Astrocyte (in vitro differentiated cells and primary cell): ENCODE measurements around the gene TLK2. TPM values are rescaled to one million over a fixed set of nuclear protein-coding genes. Genes with fewer than 3 reads are reported as not detected.
A peak's percentile ranks its signal among the peaks of the same experiment; 100 is the strongest.

Experiments
- DNase-seq: peaks from one replicate; pipeline ENCODE4 v3.0.0-alpha.2; 2010; ENCODE audit warnings: low read depth
- FAIRE-seq: peaks from 2 replicates; lab custom pipeline; 2011; peaks lifted over from hg19 to GRCh38; lab: Jason Lieb, UNC
- H2AFZ ChIP-seq: 2 replicates; pipeline ENCODE4 v1.6.0; 2012; ENCODE audit warnings: low read depth, low read length, inconsistent platforms
- H3K27ac ChIP-seq: 2 replicates; pipeline ENCODE4 v1.5.1; 2011; ENCODE audit warnings: low read depth, low read length, inconsistent platforms
- H3K27me3 ChIP-seq: 2 replicates; pipeline ENCODE4 v1.6.0; 2011; ENCODE audit warnings: low read length, inconsistent platforms; ENCODE audit not compliant: insufficient read depth
- H3K36me3 ChIP-seq: 2 replicates; pipeline ENCODE4 v1.5.1; 2011; ENCODE audit warnings: low read length, inconsistent platforms; ENCODE audit not compliant: insufficient read depth
- H3K4me1 ChIP-seq: 2 replicates; pipeline ENCODE4 v1.5.1; 2011; ENCODE audit warnings: low read length, inconsistent platforms; ENCODE audit not compliant: insufficient read depth
- H3K4me2 ChIP-seq: 2 replicates; pipeline ENCODE4 v1.6.0; 2012; ENCODE audit warnings: low read length, inconsistent platforms
- H3K4me3 ChIP-seq: 2 replicates; pipeline ENCODE4 v1.5.1; 2011; ENCODE audit warnings: low read depth, mild to moderate bottlenecking, low read length, inconsistent platforms; ENCODE audit not compliant: insufficient read depth
- H3K79me2 ChIP-seq: 2 replicates; pipeline ENCODE4 v1.6.0; 2012; ENCODE audit warnings: mild to moderate bottlenecking, low read length, inconsistent platforms; ENCODE audit not compliant: insufficient read depth
- H3K9ac ChIP-seq: 2 replicates; pipeline ENCODE4 v1.6.0; 2012; ENCODE audit warnings: mild to moderate bottlenecking, low read length, inconsistent platforms
- H3K9me3 ChIP-seq: 2 replicates; pipeline ENCODE4 v1.5.1; 2012; ENCODE audit warnings: low read depth, mild to moderate bottlenecking, low read length, inconsistent platforms; ENCODE audit not compliant: insufficient read depth
- H4K20me1 ChIP-seq: 2 replicates; pipeline ENCODE4 v1.6.0; 2012; ENCODE audit warnings: low read length, inconsistent platforms; ENCODE audit not compliant: insufficient read depth
- H3K27ac Mint-ChIP-seq: one replicate; pipeline ENCODE4 v1.8.0; 2021; ENCODE audit warnings: mild to moderate bottlenecking, mixed read lengths; ENCODE audit not compliant: unreplicated experiment
- H3K27me3 Mint-ChIP-seq: one replicate; pipeline ENCODE4 v1.8.0; 2021; ENCODE audit warnings: low read depth, mixed read lengths; ENCODE audit not compliant: unreplicated experiment
- H3K36me3 Mint-ChIP-seq: one replicate; pipeline ENCODE4 v1.8.0; 2021; ENCODE audit warnings: low read depth, mixed read lengths; ENCODE audit not compliant: unreplicated experiment
- H3K4me1 Mint-ChIP-seq: one replicate; pipeline ENCODE4 v1.8.0; 2021; ENCODE audit warnings: low read depth, mixed read lengths; ENCODE audit not compliant: unreplicated experiment
- H3K4me3 Mint-ChIP-seq: one replicate; pipeline ENCODE4 v1.8.0; 2021; ENCODE audit warnings: mild to moderate bottlenecking, moderate library complexity, mixed read lengths; ENCODE audit not compliant: unreplicated experiment
- H3K9me3 Mint-ChIP-seq: one replicate; pipeline ENCODE4 v1.8.0; 2021; ENCODE audit warnings: mild to moderate bottlenecking, mixed read lengths; ENCODE audit not compliant: unreplicated experiment
- EZH2 ChIP-seq: IDR thresholded peaks from 2 replicates; pipeline ENCODE4 v1.6.1; 2012; ENCODE audit warnings: mild to moderate bottlenecking, low read length, inconsistent platforms; ENCODE audit not compliant: insufficient read depth
- total RNA-seq: library from RNA; stranded (reverse); gene quantifications from 2 replicates; pipeline ENCODE4 v1.2.1, GENCODE V29; 2021
- TF ChIP-seq, protein P1 (sequence below): IDR thresholded peaks from 2 replicates; pipeline ENCODE4 v1.5.1; 2011; ENCODE audit warnings: low read depth, mild to moderate bottlenecking, inconsistent platforms, low read length, moderate library complexity; ENCODE audit not compliant: insufficient read depth

TLK2 gene
- total RNA-seq, 1 donor from 2014 or later = 53.0 TPM

GRCh38 chr17:62655656-62656055 is 177.0 kb downstream of the TLK2 start:
- Histone ChIP-seq H3K9ac (no peak overlapping the region), H3K9me3 (no peaks in the 10 kb centered on the region), H3K27me3 (no peaks in the 10 kb centered on the region), H4K20me1 (peaks cover 84% of the 10 kb centered on the region), H3K79me2 (peaks cover 78% of the 10 kb centered on the region), H3K27ac (no peak overlapping the region), H3K36me3 (peaks cover 10% of the 10 kb centered on the region), H3K4me2 (no peak overlapping the region), H2AFZ (no peak overlapping the region), H3K4me3 (no peak overlapping the region), H3K4me1 (peaks cover 24% of the 10 kb centered on the region)
- Mint-ChIP-seq H3K9me3 (no peaks in the 10 kb centered on the region), H3K4me3 (no peak overlapping the region), H3K27ac (no peak overlapping the region), H3K4me1 (peaks cover 37% of the 10 kb centered on the region), H3K27me3 (no peaks in the 10 kb centered on the region), H3K36me3 (peaks cover 27% of the 10 kb centered on the region)
- no peak for DNase-seq
- no peak for FAIRE-seq
- TF ChIP-seq EZH2 = no peak
- TF ChIP-seq, protein P1, sequence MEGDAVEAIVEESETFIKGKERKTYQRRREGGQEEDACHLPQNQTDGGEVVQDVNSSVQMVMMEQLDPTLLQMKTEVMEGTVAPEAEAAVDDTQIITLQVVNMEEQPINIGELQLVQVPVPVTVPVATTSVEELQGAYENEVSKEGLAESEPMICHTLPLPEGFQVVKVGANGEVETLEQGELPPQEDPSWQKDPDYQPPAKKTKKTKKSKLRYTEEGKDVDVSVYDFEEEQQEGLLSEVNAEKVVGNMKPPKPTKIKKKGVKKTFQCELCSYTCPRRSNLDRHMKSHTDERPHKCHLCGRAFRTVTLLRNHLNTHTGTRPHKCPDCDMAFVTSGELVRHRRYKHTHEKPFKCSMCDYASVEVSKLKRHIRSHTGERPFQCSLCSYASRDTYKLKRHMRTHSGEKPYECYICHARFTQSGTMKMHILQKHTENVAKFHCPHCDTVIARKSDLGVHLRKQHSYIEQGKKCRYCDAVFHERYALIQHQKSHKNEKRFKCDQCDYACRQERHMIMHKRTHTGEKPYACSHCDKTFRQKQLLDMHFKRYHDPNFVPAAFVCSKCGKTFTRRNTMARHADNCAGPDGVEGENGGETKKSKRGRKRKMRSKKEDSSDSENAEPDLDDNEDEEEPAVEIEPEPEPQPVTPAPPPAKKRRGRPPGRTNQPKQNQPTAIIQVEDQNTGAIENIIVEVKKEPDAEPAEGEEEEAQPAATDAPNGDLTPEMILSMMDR = no peak

GRCh38 chr17:62656446-62656845 is 177.8 kb downstream of the TLK2 start:
- H3K36me3 ChIP-seq = peaks cover 10% of the 10 kb centered on the region
- no peak for TF ChIP-seq EZH2
- TF ChIP-seq, protein P1 = no peak
- H4K20me1 ChIP-seq = peaks cover 85% of the 10 kb centered on the region
- H3K27ac Mint-ChIP-seq = no peak overlapping the region
- H3K27me3 ChIP-seq = no peaks in the 10 kb centered on the region
- no peak for FAIRE-seq
- H3K9ac ChIP-seq = no peak overlapping the region
- no peaks in the 10 kb centered on the region for H3K9me3 ChIP-seq
- H3K4me3 ChIP-seq = no peak overlapping the region
- no peak overlapping the region for H3K27ac ChIP-seq
- H3K4me2 ChIP-seq = no peak overlapping the region
- no peak for DNase-seq
- H3K9me3 Mint-ChIP-seq = peaks cover 3% of the 10 kb centered on the region
- H2AFZ ChIP-seq = no peak overlapping the region
- peaks cover 33% of the 10 kb centered on the region for H3K4me1 Mint-ChIP-seq
- peaks cover 81% of the 10 kb centered on the region for H3K79me2 ChIP-seq
- no peaks in the 10 kb centered on the region for H3K27me3 Mint-ChIP-seq
- H3K4me1 ChIP-seq = peaks cover 24% of the 10 kb centered on the region
- H3K4me3 Mint-ChIP-seq = peak overlapping the region; percentile 34
- peaks cover 29% of the 10 kb centered on the region for H3K36me3 Mint-ChIP-seq

GRCh38 chr17:62657145-62657665 is 178.6 kb downstream of the TLK2 start:
- no peaks in the 10 kb centered on the region for H3K27me3 Mint-ChIP-seq
- H3K4me3 Mint-ChIP-seq = no peak overlapping the region
- FAIRE-seq (no peak), DNase-seq (no peak)
- Histone ChIP-seq H3K9me3 (no peaks in the 10 kb centered on the region), H3K79me2 (peaks cover 81% of the 10 kb centered on the region), H3K4me3 (no peak overlapping the region), H3K9ac (no peak overlapping the region), H3K27me3 (no peaks in the 10 kb centered on the region), H3K4me2 (no peak overlapping the region), H3K4me1 (peaks cover 20% of the 10 kb centered on the region), H2AFZ (no peak overlapping the region), H3K36me3 (peaks cover 10% of the 10 kb centered on the region), H3K27ac (no peak overlapping the region), H4K20me1 (peaks cover 80% of the 10 kb centered on the region)
- peaks cover 3% of the 10 kb centered on the region for H3K9me3 Mint-ChIP-seq
- TF ChIP-seq, protein P1 = no peak
- TF ChIP-seq EZH2 = no peak
- peaks cover 25% of the 10 kb centered on the region for H3K36me3 Mint-ChIP-seq
- H3K4me1 Mint-ChIP-seq = peaks cover 26% of the 10 kb centered on the region
- peak overlapping the region; percentile 11 for H3K27ac Mint-ChIP-seq
